Stimulated activated effector memory CD8-positive, alpha-beta T cell treated with anti-CD3 and anti-CD28 coated beads, Interleukin-12 subunit alpha, Interleukin-12 subunit beta, amount 100 ng/mL, for 72 hours (primary cell): Measurements from ENCODE around the gene TDRD10.
"Not testable (repeated sequence)": the region's sequence is repeated elsewhere in the genome, so short reads cannot be mapped to it uniquely, and the experiment has no call there.

Experiments used
- ATAC-seq: fragments of 150-1000 bp; cut with Tn5 transposase; 2 replicates; pipeline ENCODE4 v1.10.0; 2021
- DNase-seq, 2 donors: peaks; one replicate each; pipeline ENCODE4 v3.0.0; 2021 to 2022; ENCODE audit warnings: low spot score in 2 of 2
- H3K27ac Mint-ChIP-seq: one replicate; pipeline ENCODE4 v1.8.0; 2022; ENCODE audit warnings: mild to moderate bottlenecking, mixed read lengths
- H3K36me3 Mint-ChIP-seq: one replicate; pipeline ENCODE4 v1.8.0; 2022; ENCODE audit warnings: mild to moderate bottlenecking, mixed read lengths
- H3K4me1 Mint-ChIP-seq: one replicate; pipeline ENCODE4 v1.8.0; 2022; ENCODE audit warnings: mixed read lengths
- H3K4me3 Mint-ChIP-seq: one replicate; pipeline ENCODE4 v1.8.0; 2022; ENCODE audit warnings: mild to moderate bottlenecking, mixed read lengths
- H3K9me3 Mint-ChIP-seq: one replicate; pipeline ENCODE4 v1.8.0; 2022; ENCODE audit warnings: mixed read lengths

TDRD10 gene

DNA sequence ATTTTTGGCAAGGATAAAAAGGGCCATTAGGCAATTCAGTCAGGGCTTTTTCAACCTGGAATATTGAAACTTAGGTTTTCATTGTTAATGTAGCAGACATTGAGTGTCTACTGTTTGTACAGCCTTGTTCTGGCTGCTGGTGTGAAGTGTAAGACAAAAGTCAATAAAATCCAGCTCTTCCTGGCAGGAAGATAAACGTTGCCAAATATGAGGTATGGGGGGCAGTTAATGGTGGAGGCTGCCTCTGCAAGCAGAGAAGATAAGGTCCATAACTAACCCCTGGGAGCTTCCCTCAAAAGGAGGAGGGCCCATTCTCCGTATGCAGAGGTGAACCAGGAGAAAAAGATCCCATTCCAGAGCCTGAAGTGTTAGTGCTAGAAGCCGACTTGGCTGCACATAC, 19.7 kb downstream of the TDRD10 start:
- Mint-ChIP-seq H3K4me3 (no peak overlapping the region), H3K36me3 (no peaks in the 10 kb centered on the region), H3K9me3 (no peaks in the 10 kb centered on the region), H3K27ac (peak overlapping the region; percentile 52), H3K4me1 (no peaks in the 10 kb centered on the region)
- ATAC-seq (no peak), DNase-seq (no peak)

DNA sequence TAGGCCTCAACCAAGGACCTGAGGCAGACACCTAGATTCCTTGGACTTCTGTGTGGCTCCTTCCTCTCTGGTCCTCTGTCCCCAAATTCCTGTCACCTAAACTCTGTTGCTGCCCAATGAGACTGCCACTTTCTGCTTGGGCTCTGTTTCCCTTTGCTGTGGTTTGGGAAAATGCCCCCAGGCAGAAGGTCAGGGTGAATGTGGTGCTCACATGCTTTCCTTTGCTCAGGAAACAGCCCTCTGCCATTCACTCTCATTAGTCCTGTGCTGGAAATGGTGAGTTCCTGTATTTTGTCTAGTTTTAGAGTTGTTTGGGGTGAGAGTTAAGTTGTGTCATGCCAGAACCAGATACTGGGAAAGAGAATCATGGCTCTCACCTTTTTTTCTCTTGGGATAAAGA, 22.9 kb downstream of the TDRD10 start:
- H3K27ac Mint-ChIP-seq, result no peak overlapping the region
- H3K9me3 Mint-ChIP-seq, result no peaks in the 10 kb centered on the region
- no peak overlapping the region for H3K4me3 Mint-ChIP-seq
- DNase-seq (no peak), ATAC-seq (no peak)
- H3K4me1 Mint-ChIP-seq, result no peaks in the 10 kb centered on the region
- no peaks in the 10 kb centered on the region for H3K36me3 Mint-ChIP-seq

DNA sequence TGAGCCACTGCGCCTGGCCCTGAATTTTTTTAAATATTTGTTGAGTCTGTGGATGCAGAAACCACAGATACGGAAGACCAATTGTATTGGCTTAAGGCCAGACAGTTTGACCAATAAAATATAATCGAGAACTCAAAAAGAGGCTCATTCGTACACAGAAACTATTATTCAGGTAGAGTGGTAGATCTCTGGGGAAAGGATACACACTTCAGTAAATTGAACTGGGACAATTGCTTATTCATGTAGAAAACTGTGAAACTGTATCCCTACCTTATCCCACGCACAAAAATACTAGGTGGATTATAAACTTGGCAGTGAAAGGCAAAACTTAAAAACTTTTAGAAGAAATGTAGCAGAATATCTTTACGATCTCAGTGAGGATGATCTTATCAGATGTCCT, 25.2 kb downstream of the TDRD10 start:
- Mint-ChIP-seq H3K36me3 (no peaks in the 10 kb centered on the region), H3K4me1 (no peaks in the 10 kb centered on the region), H3K4me3 (no peak overlapping the region), H3K9me3 (no peaks in the 10 kb centered on the region), H3K27ac (no peak overlapping the region)
- ATAC-seq (no peak), DNase-seq (no peak)

DNA sequence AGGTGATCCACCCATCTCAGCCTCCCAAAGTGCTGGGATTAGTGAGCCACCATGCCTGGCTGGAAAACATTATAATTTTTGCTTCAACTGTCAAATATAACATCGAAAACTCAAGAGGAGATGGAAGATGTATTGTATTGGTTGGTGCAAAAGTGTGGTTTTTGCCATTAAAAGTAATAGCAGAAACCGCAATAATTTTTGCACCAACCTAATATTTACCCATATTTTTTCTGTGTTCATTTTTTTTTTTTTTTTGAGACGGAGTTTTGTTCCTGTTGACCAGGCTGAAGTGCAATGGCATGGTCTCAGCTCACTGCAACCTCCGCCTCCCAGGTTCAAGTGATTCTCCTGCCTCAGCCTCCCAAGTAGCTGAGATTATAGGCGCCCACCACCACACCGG, 27.3 kb downstream of the TDRD10 start:
- no peaks in the 10 kb centered on the region for H3K9me3 Mint-ChIP-seq
- no peak for DNase-seq
- H3K27ac Mint-ChIP-seq, result no peak overlapping the region
- no peak overlapping the region for H3K4me3 Mint-ChIP-seq
- no peak for ATAC-seq
- no peaks in the 10 kb centered on the region for H3K36me3 Mint-ChIP-seq
- no peaks in the 10 kb centered on the region for H3K4me1 Mint-ChIP-seq

DNA sequence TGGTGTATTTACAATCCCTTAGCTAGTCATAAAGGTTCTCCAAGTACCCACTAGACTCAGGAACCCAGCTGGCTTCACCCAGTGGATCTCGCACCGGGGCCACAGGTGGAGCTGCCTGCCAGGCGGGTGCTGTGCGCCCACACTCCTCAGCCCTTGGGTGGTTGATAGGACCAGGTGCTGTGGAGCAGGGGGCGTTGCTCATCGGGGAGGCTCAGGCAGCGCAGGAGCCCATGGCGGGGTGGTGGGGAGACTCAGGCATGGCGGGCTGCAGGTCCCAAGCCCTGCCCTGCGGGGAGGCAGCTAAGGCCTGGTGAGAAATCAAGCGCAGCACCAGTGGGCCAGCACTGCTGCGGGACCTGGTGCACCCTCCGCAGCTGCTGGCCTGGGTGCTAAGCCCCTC, 29.9 kb downstream of the TDRD10 start:
- H3K4me1 Mint-ChIP-seq, H3K27ac Mint-ChIP-seq, DNase-seq, ATAC-seq, H3K9me3 Mint-ChIP-seq, H3K36me3 Mint-ChIP-seq, H3K4me3 Mint-ChIP-seq: not testable (repeated sequence)

DNA sequence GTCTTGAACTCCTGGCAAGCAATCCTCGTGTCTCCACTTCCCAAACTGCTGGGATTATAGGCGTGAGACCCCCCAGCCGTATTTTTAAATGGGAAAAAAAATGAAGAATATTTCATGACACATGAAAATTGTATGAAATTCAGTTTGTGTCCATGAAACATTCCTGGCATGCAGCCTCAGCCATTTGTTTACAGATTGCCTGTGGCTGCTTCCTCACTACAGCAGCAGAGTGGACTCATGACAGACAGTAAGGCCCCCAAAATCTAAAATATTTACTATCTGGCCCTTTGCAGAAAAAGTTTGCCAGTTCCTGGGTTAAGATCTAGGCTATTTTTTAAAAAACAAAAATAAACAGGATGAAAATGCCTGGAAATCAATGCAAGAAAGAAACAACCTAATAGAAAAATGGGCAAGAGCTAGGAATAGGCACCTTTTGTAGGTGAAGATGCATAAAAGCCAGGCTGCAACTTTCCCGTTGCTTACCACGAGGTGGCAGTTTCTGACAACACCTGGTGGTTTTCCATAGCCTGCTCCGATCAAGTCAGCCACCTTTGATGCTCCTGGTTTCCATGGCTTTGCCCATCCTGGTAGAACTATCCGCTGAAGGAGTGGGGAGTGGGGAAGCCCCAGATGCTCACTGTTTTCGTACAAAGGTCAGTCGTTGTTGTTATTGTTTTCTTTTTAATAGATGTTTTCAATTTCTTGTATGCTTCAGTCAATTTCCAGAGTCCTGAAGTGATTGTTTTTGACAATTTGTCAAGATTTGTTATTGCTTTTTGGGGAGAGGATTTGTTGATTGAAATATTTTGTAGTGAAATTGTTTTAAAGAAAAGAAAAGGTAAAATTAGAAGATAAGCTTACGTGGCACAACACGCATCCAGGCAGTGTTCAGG, 32.2 kb downstream of the TDRD10 start:
- no peak overlapping the region for H3K4me3 Mint-ChIP-seq
- no peaks in the 10 kb centered on the region for H3K4me1 Mint-ChIP-seq
- DNase-seq, result no peak
- ATAC-seq, result no peak
- no peaks in the 10 kb centered on the region for H3K9me3 Mint-ChIP-seq
- no peaks in the 10 kb centered on the region for H3K36me3 Mint-ChIP-seq
- H3K27ac Mint-ChIP-seq, result no peak overlapping the region

DNA sequence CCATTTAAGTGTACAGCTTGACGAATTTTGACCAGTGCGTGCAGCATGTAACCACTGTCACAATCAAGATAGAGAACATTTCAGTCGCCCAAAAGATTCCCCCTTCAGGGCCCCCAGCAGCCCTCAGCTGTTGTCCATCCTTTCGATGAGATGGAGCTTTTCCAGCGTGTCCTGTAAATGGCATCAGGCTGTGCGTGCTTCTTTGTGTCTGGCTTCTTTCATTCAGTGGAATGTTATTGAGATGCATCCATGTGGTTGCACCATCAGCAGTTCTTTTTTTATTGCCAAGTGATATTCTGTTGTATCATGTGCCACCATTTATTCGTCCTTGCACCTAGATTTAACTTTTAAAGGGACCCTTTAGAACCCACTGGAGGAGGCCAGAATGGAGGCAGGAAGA, 34.6 kb downstream of the TDRD10 start:
- Mint-ChIP-seq H3K4me1 (no peaks in the 10 kb centered on the region), H3K9me3 (no peaks in the 10 kb centered on the region)
- no peak for ATAC-seq

DNA sequence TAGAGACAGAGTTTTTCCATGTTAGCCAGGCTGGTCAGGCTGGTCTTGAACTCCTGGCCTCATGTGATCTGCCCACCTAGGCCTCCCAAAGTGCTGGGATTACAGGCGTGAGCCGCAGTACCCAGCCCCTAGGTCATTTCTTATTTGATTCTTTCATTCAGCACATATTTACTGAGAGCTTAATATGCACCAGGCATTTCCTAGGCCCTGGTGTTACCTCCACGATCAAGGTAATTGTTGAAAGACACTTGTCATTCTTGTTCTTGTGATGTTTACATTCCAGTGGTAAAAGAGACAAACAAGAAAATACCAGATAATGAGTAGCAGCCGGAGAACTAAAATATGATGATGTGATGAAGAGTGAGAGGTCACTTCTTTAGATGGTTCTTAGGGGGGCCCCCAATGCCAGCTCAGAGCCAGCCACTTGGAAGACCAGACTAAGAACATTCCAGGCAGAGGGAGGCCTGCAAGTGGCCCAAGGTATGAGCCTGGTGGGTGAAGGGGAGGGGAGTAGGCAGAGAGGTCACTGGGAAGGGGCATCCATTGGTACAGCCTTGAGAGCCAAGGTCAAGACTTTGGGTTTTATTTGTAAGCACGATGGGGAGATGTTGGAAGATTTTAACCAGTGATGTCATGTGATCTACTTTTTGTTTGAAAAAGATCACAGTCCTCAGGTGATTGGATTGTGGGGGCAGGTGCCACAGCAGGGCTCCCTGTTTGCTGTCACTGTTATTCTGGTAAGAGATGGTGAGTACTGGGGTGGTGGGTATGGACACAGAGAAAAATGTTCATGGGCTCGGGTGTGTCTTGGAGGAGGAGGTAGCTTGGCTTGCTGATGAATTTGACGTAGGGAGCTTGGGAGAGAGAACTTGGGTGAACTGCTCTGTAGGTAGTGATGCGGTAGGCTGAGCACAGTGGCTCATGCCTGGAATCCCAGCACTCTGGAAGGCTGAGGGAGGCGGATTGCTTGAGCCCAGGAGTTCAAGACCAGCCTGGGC, 37.8 kb downstream of the TDRD10 start:
- DNase-seq (no peak), ATAC-seq (no peak)
- Mint-ChIP-seq H3K4me1 (no peaks in the 10 kb centered on the region), H3K9me3 (no peaks in the 10 kb centered on the region), H3K4me3 (no peak overlapping the region), H3K27ac (no peak overlapping the region), H3K36me3 (no peaks in the 10 kb centered on the region)

More for the DNA sequence above, 34.6 kb downstream of the TDRD10 start:
- no peak for DNase-seq
- Mint-ChIP-seq H3K4me3 (no peak overlapping the region), H3K27ac (no peak overlapping the region), H3K36me3 (no peaks in the 10 kb centered on the region)

DNA sequence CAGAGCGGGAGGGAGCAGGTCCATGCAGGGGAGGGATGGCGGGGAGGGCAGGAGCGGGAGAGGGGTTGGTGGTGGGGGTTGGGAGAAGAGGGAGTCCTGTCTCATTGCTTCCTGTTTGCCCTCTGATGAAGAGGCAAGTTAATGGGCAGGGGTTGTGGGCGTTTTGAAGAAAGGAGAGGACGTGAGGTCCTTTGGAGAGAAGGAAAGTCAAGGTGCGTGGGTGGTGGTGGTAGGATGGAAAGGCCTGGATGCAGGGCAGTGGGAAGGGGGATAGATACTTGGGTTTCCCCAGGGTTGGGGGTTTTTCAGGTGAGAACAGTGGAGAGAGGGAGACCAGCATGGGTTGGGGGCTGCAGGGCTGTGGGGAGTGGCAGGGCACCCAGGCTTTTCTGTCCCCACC, 39.2 kb downstream of the TDRD10 start:
- Mint-ChIP-seq H3K36me3 (no peaks in the 10 kb centered on the region), H3K4me3 (no peak overlapping the region), H3K9me3 (no peaks in the 10 kb centered on the region), H3K27ac (no peak overlapping the region), H3K4me1 (peaks cover under 1% of the 10 kb centered on the region)
- no peak for DNase-seq
- no peak for ATAC-seq

DNA sequence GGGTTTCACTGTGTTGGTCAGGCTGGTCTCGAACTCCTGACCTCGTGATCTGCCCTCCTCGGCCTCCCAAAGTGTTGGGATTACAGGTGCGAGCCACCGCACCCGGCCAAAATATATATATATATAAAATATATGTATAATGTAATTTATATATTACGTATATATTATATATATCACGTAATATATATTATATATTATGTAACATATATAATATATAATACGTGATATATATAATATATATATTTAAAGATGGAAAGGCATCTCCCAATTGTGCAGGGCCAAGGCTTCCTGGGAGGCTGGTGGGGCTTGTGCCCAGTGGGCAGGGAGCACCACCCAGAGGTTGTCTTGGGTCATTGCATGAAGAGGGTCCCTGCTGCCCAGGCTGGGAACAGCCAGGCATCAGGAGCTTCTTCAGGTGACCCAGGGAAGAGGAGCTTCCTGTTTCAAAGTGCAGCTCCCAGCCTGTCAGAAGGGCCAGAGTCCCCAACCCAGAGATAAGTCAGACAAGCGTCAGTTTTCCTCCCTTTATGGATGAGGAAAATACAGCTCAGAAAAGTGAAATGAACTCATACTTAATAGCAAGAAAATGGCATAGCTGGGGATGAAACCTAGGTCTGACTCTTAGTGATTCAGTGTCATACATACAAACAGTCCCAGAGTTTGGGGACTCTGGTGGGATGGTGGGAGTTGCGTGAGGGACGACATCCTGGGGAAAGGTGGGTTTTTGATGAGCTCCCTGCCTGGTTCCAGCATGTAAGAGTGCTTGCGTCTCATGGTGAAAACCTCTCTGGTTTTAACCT, 44.4 kb downstream of the TDRD10 start:
- DNase-seq (peak; percentile 40 to 77), ATAC-seq (peak; percentile 79)
- Mint-ChIP-seq H3K27ac (no peak overlapping the region), H3K4me1 (peaks cover 33% of the 10 kb centered on the region), H3K36me3 (peaks cover 31% of the 10 kb centered on the region), H3K9me3 (no peaks in the 10 kb centered on the region), H3K4me3 (no peak overlapping the region)

DNA sequence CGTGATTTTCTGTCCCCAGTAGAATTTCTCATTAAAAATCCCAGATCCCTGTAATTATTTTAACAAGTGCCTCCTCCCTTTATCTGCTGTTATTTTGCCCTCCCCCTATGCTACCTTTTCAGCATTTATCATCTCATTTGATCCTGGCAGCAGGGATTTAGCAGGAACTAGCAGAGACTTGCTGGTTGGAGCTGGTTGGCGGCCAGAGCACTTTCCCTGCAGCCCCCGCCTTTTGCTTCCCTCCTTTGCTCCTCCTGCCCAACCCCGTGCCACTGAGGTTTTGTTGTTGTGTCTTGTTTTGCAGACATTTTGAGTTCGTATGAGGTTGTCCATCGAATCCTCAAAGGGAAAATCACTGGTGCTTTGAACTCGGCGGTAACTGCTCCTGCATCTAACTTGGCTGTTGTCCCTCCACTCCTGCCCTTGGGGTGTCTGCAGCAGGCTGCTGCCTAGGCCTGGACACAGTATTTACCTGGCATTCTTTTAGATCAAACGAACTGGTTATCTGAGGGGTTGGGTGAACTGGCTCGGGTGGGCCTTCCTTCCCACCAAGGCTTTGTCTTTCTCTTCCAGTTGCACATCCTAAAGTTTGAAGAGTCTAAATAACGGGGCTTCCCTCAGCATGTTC, 45.2 kb downstream of the TDRD10 start:
- peaks cover 38% of the 10 kb centered on the region for H3K36me3 Mint-ChIP-seq
- peak overlapping the region; percentile 39 for H3K27ac Mint-ChIP-seq
- H3K9me3 Mint-ChIP-seq, result no peaks in the 10 kb centered on the region
- no peak overlapping the region for H3K4me3 Mint-ChIP-seq
- no peak for DNase-seq
- H3K4me1 Mint-ChIP-seq, result peaks cover 39% of the 10 kb centered on the region
- no peak for ATAC-seq

DNA sequence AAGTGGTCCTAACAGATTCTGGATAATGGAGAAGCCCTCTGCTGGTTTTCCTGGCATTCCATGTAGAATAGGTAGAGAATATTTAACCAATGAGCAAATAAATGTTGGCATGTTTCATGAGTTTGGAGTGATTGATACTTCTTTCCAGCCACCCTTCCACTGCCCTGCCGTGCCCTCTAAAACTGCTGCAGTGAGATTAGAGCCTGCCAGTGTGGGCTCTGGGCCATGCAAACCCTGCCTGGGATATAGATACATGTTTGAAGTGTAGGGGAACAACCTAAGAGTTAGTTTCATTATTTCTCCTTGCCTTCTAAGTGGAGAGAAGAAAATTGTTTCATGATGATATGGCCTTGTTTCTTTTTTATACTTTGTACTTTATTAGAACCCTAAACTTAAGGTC, 46.0 kb downstream of the TDRD10 start:
- peaks cover 47% of the 10 kb centered on the region for H3K36me3 Mint-ChIP-seq
- no peak overlapping the region for H3K4me3 Mint-ChIP-seq
- DNase-seq (no peak), ATAC-seq (no peak)
- H3K9me3 Mint-ChIP-seq, result no peaks in the 10 kb centered on the region
- H3K27ac Mint-ChIP-seq, result peak overlapping the region; percentile 39
- H3K4me1 Mint-ChIP-seq, result peaks cover 39% of the 10 kb centered on the region

DNA sequence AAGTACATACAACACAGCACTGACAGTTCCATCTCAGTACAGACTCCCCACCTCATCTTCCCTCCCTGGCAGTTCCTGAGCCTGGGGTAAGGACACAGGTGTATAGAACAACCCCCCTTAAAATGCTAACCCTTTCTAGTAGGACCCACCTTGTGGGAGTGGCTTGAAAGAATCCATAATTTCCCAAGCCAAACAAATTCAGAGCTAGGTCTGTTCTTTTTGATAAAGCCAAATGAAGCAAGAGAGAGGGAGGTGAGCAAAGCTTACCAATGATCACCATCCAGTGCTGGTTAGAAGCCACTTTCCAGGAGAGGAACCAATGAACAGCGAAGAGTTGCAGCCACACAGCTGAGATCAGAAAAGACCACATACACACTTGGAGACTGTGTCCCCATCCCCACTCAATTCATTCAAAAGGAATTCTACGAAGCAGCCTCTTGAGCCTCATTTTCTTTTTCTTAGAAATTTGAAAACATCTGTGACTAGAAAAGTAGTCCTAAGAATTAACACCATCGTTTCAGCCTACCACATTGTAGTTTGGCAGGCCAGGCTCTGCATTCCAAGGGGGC, 47.3 kb downstream of the TDRD10 start:
- H3K4me1 Mint-ChIP-seq, result peaks cover 46% of the 10 kb centered on the region
- DNase-seq (no peak), ATAC-seq (no peak)
- no peaks in the 10 kb centered on the region for H3K9me3 Mint-ChIP-seq
- peak overlapping the region; percentile 39 for H3K27ac Mint-ChIP-seq
- H3K36me3 Mint-ChIP-seq, result peaks cover 59% of the 10 kb centered on the region
- no peak overlapping the region for H3K4me3 Mint-ChIP-seq

DNA sequence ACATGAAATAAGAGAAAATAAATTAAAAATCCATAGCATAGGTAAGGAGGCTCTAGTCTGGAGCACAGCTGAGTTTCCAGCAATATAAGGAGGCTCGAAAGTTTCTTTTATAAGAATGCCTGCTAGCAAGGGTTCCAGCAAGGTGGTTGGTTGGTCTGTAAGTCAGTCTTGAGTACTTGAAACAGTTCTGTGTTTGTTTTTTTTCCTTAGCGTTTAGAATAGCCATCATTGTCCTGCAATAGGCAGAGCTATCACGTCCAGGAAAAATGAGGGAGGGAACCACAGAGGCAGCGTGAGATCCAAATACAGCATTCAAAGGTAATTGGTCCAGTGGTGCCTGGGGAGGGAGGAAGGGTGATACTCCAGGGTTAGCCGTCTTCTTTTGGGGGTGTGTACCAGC, 48.1 kb downstream of the TDRD10 start:
- H3K9me3 Mint-ChIP-seq, result no peaks in the 10 kb centered on the region
- H3K36me3 Mint-ChIP-seq, result peaks cover 67% of the 10 kb centered on the region
- H3K4me3 Mint-ChIP-seq, result no peak overlapping the region
- peak overlapping the region; percentile 46 for H3K27ac Mint-ChIP-seq
- peaks cover 48% of the 10 kb centered on the region for H3K4me1 Mint-ChIP-seq
- ATAC-seq, result no peak
- no peak for DNase-seq
